HEK293 (cell line): Measurements from ENCODE around the gene MAN1C1.

Source experiments
- CTCF ChIA-PET: fragments of 350-600 bp; formaldehyde crosslinking; extraction: SDS; loops from one replicate; lab custom pipeline; 2021; ENCODE audit warnings: antibody characterized with exemption; lab: Yijun Ruan, JAX
- POLR2A ChIA-PET: fragments of 300-600 bp; formaldehyde crosslinking; extraction: SDS; loops from one replicate; lab custom pipeline; 2020; ENCODE audit warnings: antibody characterized with exemption, inconsistent platforms; lab: Yijun Ruan, JAX
- H3K27ac ChIP-seq: fragments of 200-500 bp; sonication (Bioruptor generic); 2 replicates; pipeline ENCODE4 v1.5.1; 2014; ENCODE audit warnings: low read depth, low read length, control low read depth, inconsistent platforms; ENCODE audit errors: extremely low read depth
- H3K36me3 ChIP-seq, 2 experiments: fragments of 200-500 bp in 1 of 2; sonication (Bioruptor generic) in 1 of 2; 1 replicate in 1 of 2; 2 replicates in 1 of 2; pipeline ENCODE4 v1.5.1; 2014 to 2017; ENCODE audit warnings: inconsistent platforms in 2 of 2, low read length in 2 of 2; ENCODE audit not compliant: control insufficient read depth in 2 of 2, insufficient read depth in 1 of 2
- H3K4me1 ChIP-seq: fragments of 200-500 bp; sonication (Bioruptor generic); 2 replicates; pipeline ENCODE4 v1.5.1; 2014; ENCODE audit warnings: mild to moderate bottlenecking, low read length, inconsistent platforms; ENCODE audit not compliant: control insufficient read depth, insufficient read depth
- H3K4me3 ChIP-seq: 2 replicates; pipeline ENCODE4 v1.5.1; 2011; ENCODE audit warnings: low read depth, mild to moderate bottlenecking, control low read depth, low read length, moderate library complexity
- H3K9me3 ChIP-seq: fragments of 200-500 bp; sonication (Bioruptor generic); 2 replicates; pipeline ENCODE4 v1.5.1; 2014; ENCODE audit warnings: low read depth, low read length, inconsistent platforms; ENCODE audit not compliant: control insufficient read depth, insufficient read depth
- ELK4 ChIP-seq: IDR thresholded peaks from 2 replicates; pipeline ENCODE4 v1.6.1; 2011; ENCODE audit warnings: mild to moderate bottlenecking, low read depth, low read length, borderline replicate concordance
- HOXD13 ChIP-seq: sonication (generic); formaldehyde crosslinking; IDR thresholded peaks from 2 replicates; pipeline ENCODE4 v1.8.0; 2022; ENCODE audit warnings: missing genetic modification reagents, borderline replicate concordance
- PBX3 ChIP-seq: sonication (generic); formaldehyde crosslinking; IDR thresholded peaks from 2 replicates; pipeline ENCODE4 v1.8.1; 2022; ENCODE audit warnings: mild to moderate bottlenecking, moderate library complexity, missing genetic modification reagents
- PRDM1 ChIP-seq: fragments of 450-650 bp; formaldehyde crosslinking; IDR thresholded peaks from 2 replicates; pipeline ENCODE4; 2016; ENCODE audit warnings: missing biosample characterization, missing genetic modification characterization
- PRDM10 ChIP-seq: fragments of 450-650 bp; formaldehyde crosslinking; IDR thresholded peaks from 2 replicates; pipeline ENCODE4 v1.5.1; 2016; ENCODE audit warnings: missing biosample characterization, missing genetic modification characterization
- PRDM2 ChIP-seq: fragments of 450-650 bp; formaldehyde crosslinking; IDR thresholded peaks from 2 replicates; pipeline ENCODE4 v1.5.1; 2016; ENCODE audit warnings: missing biosample characterization, missing genetic modification characterization, borderline replicate concordance
- REPIN1 ChIP-seq: fragments of 450-650 bp; formaldehyde crosslinking; IDR thresholded peaks from 2 replicates; pipeline ENCODE4 v1.5.1; 2017; ENCODE audit warnings: missing biosample characterization, missing genetic modification characterization, low read depth
- SCRT2 ChIP-seq: fragments of 450-650 bp; formaldehyde crosslinking; IDR thresholded peaks from 2 replicates; pipeline ENCODE4 v1.5.1; 2016; ENCODE audit warnings: missing biosample characterization, missing genetic modification characterization
- ZNF341 ChIP-seq: fragments of 450-650 bp; formaldehyde crosslinking; IDR thresholded peaks from 2 replicates; pipeline ENCODE4; 2016; ENCODE audit warnings: low read depth, missing biosample characterization, missing genetic modification characterization
- ZNF416 ChIP-seq: fragments of 450-650 bp; formaldehyde crosslinking; IDR thresholded peaks from 2 replicates; pipeline ENCODE4 v1.5.1; 2016; ENCODE audit warnings: missing biosample characterization, missing genetic modification characterization
- ZNF473 ChIP-seq: fragments of 450-650 bp; formaldehyde crosslinking; IDR thresholded peaks from 2 replicates; pipeline ENCODE4 v1.5.1; 2017; ENCODE audit warnings: missing biosample characterization, missing genetic modification characterization
- ZNF621 ChIP-seq: fragments of 450-650 bp; formaldehyde crosslinking; IDR thresholded peaks from 2 replicates; pipeline ENCODE4 v1.5.1; 2017; ENCODE audit warnings: missing biosample characterization, missing genetic modification characterization
- ZNF639 ChIP-seq: fragments of 450-650 bp; formaldehyde crosslinking; IDR thresholded peaks from 2 replicates; pipeline ENCODE4 v1.5.1; 2016; ENCODE audit warnings: missing biosample characterization, missing genetic modification characterization
- ZNF692 ChIP-seq: fragments of 450-650 bp; formaldehyde crosslinking; IDR thresholded peaks from 2 replicates; pipeline ENCODE4 v1.5.1; 2016; ENCODE audit warnings: missing biosample characterization, missing genetic modification characterization
- TF ChIP-seq, protein P1 (sequence below): fragments of 450-650 bp; formaldehyde crosslinking; IDR thresholded peaks from 2 replicates; pipeline ENCODE4 v1.5.1; 2016; ENCODE audit warnings: missing biosample characterization, missing genetic modification characterization
- TF ChIP-seq, protein P2 (sequence below): fragments of 450-650 bp; IDR thresholded peaks from 2 replicates; pipeline ENCODE4 v1.5.1; 2018; ENCODE audit warnings: missing biosample characterization, mild to moderate bottlenecking, missing genetic modification characterization
- TF ChIP-seq, protein P3 (sequence below): fragments of 450-650 bp; formaldehyde crosslinking; optimal IDR thresholded peaks from 2 replicates; pipeline ENCODE3; 2016; ENCODE audit warnings: missing biosample characterization, mild to moderate bottlenecking, missing genetic modification characterization

The MAN1C1 gene

DNA sequence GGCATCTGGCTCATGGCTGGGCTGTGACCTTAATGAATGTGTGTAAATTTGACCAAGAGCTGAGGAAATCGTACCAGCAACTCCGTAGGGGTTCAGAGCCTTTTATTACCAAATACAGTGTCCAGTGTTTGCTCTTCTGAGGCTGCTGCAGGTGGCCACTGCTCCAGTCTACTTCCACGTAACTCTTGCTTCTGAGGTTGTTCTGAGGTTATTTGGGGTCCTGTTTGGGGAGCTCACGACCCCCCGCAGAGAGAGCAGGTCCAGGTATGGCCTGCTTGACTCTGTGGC, 33.6 kb downstream of the MAN1C1 start:
- CTCF ChIA-PET = interaction anchor here (0.7 kb wide), 2 partner anchors 61 to 77 kb away, joined by 3 to 4 read pairs; no protein-coding TSS in a partner anchor
- H3K27ac ChIP-seq = no peak overlapping the region
- no peaks in the 10 kb centered on the region for H3K9me3 ChIP-seq
- POLR2A ChIA-PET = no interaction called here
- TF ChIP-seq PBX3 (CRISPR knock-in tag) = no peak
- TF ChIP-seq, protein P1, sequence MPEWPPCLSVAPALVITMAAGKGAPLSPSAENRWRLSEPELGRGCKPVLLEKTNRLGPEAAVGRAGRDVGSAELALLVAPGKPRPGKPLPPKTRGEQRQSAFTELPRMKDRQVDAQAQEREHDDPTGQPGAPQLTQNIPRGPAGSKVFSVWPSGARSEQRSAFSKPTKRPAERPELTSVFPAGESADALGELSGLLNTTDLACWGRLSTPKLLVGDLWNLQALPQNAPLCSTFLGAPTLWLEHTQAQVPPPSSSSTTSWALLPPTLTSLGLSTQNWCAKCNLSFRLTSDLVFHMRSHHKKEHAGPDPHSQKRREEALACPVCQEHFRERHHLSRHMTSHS = no peak
- no peak for TF ChIP-seq REPIN1 (tag by site-specific recombination)
- TF ChIP-seq ZNF621 (tag by site-specific recombination) = no peak
- TF ChIP-seq ZNF341 = no peak
- no peak for TF ChIP-seq ZNF416 (tag by site-specific recombination)
- TF ChIP-seq PRDM10 (tag by site-specific recombination) = no peak
- no peak for TF ChIP-seq ZNF473
- TF ChIP-seq ZNF639 (tag by site-specific recombination) = no peak
- TF ChIP-seq PRDM2 (tag by site-specific recombination) = no peak
- TF ChIP-seq HOXD13 = no peak
- no peak for TF ChIP-seq ELK4
- no peak for TF ChIP-seq PRDM1 (tag by site-specific recombination)
- TF ChIP-seq, protein P2, sequence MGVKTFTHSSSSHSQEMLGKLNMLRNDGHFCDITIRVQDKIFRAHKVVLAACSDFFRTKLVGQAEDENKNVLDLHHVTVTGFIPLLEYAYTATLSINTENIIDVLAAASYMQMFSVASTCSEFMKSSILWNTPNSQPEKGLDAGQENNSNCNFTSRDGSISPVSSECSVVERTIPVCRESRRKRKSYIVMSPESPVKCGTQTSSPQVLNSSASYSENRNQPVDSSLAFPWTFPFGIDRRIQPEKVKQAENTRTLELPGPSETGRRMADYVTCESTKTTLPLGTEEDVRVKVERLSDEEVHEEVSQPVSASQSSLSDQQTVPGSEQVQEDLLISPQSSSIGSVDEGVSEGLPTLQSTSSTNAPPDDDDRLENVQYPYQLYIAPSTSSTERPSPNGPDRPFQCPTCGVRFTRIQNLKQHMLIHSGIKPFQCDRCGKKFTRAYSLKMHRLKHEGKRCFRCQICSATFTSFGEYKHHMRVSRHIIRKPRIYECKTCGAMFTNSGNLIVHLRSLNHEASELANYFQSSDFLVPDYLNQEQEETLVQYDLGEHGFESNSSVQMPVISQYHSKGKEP (tag by site-specific recombination) = no peak
- no peak for TF ChIP-seq SCRT2 (tag by site-specific recombination)
- TF ChIP-seq, protein P3, sequence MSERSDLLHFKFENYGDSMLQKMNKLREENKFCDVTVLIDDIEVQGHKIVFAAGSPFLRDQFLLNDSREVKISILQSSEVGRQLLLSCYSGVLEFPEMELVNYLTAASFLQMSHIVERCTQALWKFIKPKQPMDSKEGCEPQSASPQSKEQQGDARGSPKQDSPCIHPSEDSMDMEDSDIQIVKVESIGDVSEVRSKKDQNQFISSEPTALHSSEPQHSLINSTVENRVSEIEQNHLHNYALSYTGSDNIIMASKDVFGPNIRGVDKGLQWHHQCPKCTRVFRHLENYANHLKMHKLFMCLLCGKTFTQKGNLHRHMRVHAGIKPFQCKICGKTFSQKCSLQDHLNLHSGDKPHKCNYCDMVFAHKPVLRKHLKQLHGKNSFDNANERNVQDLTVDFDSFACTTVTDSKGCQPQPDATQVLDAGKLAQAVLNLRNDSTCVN (tag by site-specific recombination) = no peak
- TF ChIP-seq ZNF692 (tag by site-specific recombination) = no peak
- H3K4me1 ChIP-seq = no peaks in the 10 kb centered on the region
- H3K36me3 ChIP-seq = no peaks in the 10 kb centered on the region
- H3K4me3 ChIP-seq = no peak overlapping the region
